ENCODE measurements around the gene GSE1. TPM values are rescaled to one million over a fixed set of nuclear protein-coding genes. Genes with fewer than 3 reads are reported as not detected.

Gene GSE1
- total RNA-seq, 2 experiments from 2014 or later = 29.6 to 30.0 TPM

DNA sequence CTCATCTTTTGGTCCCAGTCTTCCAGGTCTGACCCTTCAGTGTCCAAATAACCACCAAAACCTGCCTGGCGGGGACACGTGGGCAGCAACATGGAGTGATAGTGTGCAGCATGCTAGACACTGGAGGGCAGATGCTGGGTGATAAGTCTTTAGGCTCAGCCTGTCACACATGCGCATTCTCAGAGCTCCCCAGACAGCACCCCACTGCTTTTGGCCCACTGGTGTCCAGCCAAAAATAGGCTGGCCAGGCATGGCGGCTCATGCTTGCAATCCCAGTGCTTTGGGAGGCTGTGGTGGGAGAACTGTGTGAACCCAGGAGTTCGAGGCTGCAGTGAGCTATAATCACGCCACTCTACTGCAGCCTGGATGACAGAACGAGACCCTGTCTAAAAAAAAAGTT is 63.3 kb downstream of the GSE1 start:
- POLR2A ChIA-PET = no interaction called here

DNA sequence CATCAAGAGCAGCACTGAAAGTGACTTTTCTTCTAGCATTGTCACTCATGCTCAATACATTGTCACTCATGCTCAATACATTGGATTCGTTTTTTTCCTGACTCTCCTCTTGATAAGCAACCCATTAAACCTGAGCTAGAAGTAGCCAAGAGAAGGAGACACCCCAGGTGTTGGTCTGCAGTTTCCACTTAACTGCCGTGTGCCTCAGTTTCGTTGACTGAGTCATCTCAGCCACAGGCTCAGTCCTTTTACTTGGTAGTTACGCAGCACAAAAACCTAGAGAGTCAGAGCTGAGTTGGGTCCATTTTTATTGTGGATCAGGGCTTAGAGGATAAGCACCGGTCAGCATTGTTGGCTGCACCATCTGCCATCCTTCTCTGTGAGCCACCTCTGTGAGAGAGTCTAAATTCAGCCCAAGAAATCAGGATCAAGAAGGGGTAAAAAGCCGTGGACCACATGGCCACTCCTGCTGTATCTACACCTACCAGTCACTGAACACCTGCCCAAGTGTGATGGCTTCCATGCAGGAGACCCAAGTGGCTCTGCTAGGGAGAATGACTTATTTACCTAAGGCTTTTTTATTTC is 64.4 kb downstream of the GSE1 start:
- POLR2A ChIA-PET = no interaction called here

More for the DNA sequence above, 63.3 kb downstream of the GSE1 start:
- CTCF ChIA-PET = interaction anchor here (0.6 to 1.5 kb wide), 2 partner anchors 10 to 15 kb away, joined by 3 to 5 read pairs; no protein-coding TSS in a partner anchor

DNA sequence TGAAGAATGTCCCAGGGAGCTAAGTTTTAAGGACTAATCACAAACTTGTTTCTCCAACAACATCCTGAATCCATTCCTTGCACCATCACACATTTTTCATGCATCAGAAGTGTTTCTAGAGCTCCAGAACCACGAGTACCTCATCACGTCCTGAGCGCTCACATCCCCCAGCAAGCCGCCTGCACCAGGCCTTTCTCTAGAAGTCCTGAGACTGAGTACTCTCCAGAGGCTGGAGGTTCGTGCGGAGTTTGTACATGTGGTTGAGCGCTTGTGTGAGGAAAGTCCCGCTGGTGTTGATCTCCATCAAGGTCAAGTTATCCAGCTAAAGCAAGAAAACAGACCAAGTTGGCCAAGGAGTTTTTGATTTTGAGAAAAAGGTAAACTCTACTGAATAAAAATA is 64.9 kb downstream of the GSE1 start:
- POLR2A ChIA-PET = no interaction called here

More for the DNA sequence above, 64.4 kb downstream of the GSE1 start:
- CTCF ChIA-PET = interaction anchor here (1.2 kb wide), 1 partner anchor 18 kb away, joined by 4 read pairs; no protein-coding TSS in a partner anchor

DNA sequence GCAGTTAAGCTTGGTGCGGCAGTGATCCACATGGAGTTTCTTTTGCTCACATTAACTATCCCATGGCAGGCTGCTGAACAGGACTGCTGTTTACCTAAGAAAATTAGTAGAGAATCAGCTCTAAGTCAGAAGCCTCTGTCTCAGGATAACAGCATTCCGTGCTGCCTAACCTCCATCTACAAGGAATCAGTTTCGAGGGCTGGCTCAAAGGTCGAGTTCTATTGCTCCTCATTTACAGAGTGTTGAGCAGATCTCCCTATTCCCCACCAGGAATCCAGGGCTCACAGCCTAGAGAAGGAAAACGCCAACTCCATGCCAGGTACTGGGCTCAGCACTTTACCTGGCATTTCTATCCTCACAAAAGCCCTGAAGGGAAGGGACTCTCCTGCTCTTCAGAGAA is 65.7 kb downstream of the GSE1 start:
- CTCF ChIA-PET = no interaction called here
- POLR2A ChIA-PET = no interaction called here

More for the DNA sequence above, 64.9 kb downstream of the GSE1 start:
- CTCF ChIA-PET = interaction anchor here (1.2 kb wide), 1 partner anchor 19 kb away, joined by 4 read pairs; no protein-coding TSS in a partner anchor

DNA sequence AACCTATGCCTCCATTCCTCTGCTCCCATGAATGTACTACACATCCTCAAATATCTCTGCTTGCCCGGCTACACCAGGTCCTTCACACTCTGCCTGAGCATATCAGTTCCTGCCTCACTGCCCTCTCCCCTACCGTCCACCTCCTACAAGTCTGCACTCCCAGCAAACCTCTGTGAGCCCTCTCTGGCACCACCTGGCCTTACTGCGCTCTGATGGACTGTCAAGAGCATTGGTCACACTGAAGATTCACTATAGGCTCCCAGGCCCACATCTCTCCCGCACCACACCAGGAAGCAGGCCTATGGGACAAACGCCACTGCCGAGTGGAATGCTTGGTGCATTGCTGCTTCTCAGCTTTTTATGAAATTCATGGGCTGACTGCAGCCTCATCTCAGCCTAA is 66.7 kb downstream of the GSE1 start:
- POLR2A ChIA-PET = no interaction called here
- CTCF ChIA-PET = no interaction called here

DNA sequence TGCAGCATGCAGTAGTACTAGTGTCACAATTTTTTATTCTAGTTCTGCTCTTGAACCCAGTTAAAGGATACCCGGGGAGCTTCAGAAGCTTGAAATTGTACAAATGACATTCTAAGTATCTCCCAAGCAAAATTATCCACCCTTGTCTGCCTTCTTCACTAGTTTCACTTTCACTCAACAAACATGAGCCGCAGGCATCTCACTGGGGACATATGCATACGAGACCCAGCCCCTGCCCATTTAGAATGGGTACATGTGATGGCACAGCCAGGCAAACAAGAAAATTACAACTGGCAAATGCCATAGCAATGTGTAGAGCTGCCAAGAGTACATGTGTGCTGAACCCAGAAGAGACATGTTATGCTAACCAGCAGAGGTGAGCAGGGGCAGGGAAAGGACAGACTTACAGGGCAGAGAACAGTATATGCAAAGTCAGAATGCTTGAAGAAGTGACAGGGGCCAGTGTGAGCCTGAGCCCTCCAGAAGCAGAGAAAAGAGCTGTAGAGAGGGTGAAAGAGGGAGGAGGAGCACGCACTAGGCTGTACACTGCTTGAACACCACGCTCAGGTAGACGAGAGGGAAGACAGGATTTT is 67.3 kb downstream of the GSE1 start:
- CTCF ChIA-PET = no interaction called here
- POLR2A ChIA-PET = no interaction called here

DNA sequence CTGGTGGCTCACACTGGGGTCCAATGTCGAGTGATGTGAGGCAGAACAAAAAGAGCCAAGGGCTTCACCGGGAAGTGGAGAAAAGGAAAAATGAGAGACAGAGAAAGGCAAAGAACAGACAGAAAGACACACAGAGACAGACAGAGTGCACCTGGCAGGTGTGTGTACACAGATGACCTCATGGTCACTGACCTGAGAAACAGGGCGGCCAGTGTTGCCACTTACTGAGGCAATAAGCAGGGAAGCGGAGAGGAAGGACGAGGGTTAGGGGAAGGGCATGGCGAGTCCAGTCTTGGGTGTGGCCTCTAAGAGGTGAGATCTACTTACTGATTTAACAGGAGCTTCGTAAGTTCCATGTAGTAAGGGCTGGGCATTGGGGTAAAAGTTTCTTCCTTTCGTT is 68.1 kb downstream of the GSE1 start:
- CTCF ChIA-PET = no interaction called here

DNA sequence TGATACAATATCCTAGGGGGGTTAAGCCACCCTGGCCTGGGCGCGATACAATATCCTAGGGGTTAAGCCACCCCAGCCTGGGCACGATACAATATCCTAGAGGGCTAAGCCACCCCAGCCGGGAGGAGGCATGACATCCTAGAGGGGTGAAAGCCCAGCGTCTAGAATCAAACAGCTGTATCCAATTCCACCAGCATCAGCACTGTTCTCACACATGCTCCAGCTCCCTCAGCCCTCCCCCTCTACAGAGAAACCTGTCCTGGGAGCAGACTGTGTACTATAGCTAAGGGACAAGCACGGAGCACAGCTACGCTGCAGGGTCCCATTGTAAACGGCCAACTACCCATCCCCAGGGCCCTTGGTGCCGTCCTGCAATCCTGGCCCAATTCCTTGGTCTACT is 69.4 kb downstream of the GSE1 start:
- CTCF ChIA-PET = no interaction called here

More for the DNA sequence above, 68.1 kb downstream of the GSE1 start:
- POLR2A ChIA-PET = no interaction called here

DNA sequence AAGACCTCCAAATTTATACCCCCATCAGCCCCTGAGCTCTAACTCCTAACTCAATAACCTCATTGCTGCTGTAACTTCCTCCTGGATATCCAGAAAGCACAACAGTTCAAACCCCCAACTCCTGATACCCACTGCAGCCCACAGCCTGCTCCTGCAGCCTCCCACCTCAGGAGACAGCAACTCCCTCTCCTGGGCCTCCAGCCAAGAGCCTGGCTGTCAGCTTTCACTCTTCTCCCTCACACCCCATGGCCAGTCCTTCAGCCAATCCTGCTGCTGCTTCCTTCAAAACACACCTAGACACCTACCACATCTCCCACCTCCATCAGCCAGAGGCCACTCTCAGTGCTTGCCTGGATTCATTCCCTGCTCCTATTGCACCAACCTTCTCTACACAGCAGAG is 70.2 kb downstream of the GSE1 start:
- ChIA-PET POLR2A (no interaction called here), CTCF (interaction anchor here (0.9 kb wide), 1 partner anchor 34 kb away, joined by 4 read pairs; no protein-coding TSS in a partner anchor)

More for the DNA sequence above, 69.4 kb downstream of the GSE1 start:
- POLR2A ChIA-PET = no interaction called here

DNA sequence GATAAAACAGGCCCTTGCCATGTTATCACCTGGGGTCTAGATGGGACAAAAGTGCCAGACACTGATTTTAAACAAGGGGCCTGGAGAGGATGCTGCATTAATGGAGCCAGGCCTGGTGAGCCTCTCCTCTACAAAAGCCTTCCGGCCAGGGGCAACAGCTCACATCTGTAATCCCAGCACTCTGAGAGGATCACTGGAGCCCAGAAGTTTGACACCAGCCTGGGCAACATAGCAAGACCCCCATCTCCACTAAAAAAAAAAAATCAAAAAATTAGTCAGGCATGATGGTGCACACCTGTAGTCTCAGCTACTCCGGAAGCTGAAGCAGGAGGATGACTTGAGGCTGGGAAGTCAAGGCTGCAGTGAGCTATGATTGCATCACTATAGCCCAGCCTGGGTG is 72.1 kb downstream of the GSE1 start:
- ChIA-PET CTCF (no interaction called here), POLR2A (no interaction called here)

DNA sequence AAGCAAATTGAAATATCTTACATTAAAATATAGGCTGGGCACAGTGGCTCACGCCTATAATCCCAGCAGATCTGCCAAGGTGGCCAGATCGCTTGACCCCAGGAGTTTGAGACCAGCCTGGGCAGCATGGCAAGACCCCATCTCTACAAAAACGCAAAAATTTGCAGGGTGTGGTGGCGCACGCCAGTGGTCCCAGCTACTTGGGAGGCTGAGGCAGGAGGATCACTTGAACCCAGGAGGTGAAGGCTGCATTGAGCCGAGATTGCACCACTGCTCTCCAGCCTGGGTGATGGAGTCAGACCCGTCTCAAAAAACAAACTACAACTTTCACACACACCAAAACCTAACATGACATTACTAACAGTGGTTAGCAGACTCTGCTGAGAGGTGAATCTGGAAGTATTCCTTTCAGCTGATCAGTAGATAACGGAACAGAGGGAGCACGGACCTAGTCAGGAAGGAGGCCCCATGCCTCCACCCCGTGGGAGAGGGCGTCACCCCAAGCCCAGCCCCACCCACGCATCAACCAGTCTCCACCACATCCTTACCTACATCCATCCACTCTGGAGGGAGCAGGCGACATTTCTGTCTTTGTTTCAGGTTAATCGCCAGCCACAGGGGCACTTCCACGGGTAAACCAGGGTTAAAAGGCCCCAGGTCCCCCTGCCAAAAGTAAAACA is 73.9 kb downstream of the GSE1 start:
- CTCF ChIA-PET = no interaction called here
- POLR2A ChIA-PET = no interaction called here

DNA sequence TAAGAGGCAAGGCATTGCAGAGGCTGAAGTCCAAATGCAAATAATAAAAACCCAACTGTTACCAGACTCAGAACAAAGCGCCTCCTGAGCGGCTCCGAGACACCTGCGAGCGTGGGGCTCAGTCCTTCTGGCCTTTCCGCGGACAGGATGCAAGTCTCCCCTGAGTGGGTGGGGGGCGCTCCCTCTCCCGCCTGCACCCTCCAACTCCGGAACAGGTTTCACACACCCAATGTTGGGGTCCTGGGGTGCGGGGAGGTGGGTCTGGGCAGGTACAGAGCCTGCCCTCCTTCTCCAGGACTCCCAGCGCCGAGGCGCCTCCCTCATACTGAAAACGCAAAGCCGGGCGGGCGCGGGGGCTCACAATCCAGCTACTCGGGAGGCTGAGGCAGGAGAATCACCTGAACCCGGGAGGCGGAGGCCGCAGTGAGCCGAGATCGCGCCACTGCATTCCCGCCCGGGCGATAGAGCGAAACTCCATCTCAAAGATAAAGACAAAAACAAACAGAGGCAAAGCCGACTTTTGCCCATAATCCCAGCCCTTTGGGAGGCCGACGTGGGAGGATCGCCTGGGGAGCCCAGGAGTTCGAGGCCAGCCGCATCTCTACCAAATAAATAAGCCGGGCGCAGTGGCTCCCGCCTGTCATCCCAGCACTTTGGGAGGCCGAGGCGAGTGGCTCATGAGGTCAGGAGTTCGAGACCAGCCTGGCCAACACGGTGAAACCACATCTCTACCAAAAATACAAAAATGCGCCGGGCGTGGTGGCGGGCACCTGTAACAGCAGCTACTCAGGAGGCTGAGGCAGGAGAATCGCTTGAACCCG is 74.7 kb downstream of the GSE1 start:
- POLR2A ChIA-PET = no interaction called here
- CTCF ChIA-PET = interaction anchor here (1.0 to 2.6 kb wide), 3 partner anchors 29 to 72 kb away, joined by 3 to 8 read pairs (median 4); no protein-coding TSS in a partner anchor

DNA sequence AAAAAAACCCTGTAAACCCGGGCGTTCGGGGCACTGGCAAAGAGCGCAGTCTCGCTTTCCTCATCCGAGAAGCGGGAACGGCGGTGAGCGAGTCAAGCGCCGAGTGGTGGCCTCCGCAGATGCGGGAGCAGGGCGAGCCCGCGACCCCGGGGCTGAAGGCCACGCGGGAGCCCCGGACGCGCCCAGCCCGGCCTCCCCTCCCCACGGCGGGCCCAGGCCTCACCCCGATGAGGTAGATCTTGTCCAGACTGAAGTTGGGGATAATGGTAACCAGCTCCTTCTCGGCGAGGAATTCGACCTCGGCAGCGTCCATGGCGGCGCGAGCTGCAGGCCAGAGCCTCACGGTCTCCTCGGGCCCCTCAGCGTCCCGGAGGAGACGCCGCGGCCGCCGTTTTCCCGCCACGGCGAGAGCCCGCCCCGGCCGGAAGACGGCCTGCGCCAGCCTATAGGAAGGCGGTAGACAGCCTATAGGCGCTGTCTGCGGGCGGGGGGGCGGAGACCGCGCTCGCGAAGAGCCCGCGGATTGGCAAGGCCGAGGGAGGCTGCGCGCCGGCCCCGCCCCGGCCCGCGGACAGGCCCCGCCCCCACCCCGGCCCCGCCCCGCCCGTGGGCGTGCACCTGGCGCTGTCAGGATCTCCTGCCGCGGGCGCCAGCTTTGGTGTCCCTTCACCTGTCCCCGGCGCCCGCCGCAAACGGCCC is 75.6 kb downstream of the GSE1 start, which contains the start of gene GINS2:
Gene GINS2, minus strand, starts transcription at position 369 of the 699 bp plus-strand sequence. Its CDS starts 56 bp downstream, at position 313.
- ChIA-PET POLR2A (interaction anchor here (0.6 kb wide), 1 partner anchor 28 kb away, joined by 3 read pairs; no protein-coding TSS in a partner anchor), CTCF (interaction anchor here (1.0 to 2.6 kb wide), 4 partner anchors 14 to 73 kb away, joined by 3 to 8 read pairs (median 5); no protein-coding TSS in a partner anchor)

DNA sequence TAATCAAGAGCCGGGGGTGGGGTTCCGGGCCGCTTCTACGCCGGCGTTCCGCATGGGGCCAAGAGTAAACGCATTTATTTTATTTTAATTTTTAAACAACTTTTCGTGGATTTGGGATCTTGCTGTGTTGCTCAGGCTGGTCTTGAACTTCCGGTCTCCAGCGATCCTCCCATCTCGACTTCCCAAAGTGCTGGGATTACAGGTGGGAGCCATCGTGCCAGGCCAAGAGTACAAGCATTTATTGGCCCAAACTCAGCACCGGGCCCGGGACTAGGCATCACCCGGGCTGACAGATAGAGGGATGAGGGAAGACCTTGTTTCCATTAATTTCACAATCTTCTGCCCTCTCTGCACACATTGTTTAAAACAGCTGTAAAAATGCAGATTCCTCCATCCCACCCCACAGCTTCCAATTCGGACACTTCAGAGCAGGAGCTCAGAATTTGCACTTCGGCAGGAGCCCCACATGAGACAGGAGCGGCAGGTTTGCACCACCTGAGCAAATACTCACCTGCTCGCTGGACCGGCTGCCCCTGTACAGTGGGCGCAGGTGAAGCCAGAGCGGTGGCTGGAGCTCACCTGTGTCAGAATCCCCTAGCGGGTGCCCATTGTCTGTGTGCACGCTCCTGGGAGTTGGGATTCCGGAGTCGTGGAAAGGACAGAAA is 76.3 kb downstream of the GSE1 start:
- ChIA-PET POLR2A (interaction anchor here (0.6 kb wide), 1 partner anchor 27 kb away, joined by 3 read pairs; no protein-coding TSS in a partner anchor), CTCF (interaction anchor here (1.1 to 2.6 kb wide), 4 partner anchors 9 to 73 kb away, joined by 3 to 8 read pairs (median 5); no protein-coding TSS in a partner anchor)

DNA sequence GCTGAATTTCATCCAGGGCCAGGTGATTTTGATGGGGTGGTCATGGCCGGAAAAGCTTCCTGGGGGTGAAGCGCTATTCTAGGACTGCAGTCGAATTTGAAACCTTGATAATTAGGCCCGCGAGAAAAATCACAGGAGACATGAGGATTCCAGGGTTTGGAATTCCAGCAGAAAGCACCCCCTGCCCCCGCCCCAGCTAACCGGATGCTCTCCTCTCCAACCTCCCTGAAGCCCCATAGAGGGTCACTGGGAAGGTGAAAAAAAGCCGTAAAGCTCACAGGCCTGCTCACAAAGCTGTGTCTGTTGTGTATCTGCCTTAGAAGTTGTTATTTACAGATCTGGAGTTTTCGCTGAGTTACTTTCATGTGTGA is 76.8 kb downstream of the GSE1 start:
- ChIA-PET POLR2A (no interaction called here), CTCF (interaction anchor here (1.1 to 2.6 kb wide), 3 partner anchors 9 to 74 kb away, joined by 3 to 8 read pairs (median 6); no protein-coding TSS in a partner anchor)

DNA sequence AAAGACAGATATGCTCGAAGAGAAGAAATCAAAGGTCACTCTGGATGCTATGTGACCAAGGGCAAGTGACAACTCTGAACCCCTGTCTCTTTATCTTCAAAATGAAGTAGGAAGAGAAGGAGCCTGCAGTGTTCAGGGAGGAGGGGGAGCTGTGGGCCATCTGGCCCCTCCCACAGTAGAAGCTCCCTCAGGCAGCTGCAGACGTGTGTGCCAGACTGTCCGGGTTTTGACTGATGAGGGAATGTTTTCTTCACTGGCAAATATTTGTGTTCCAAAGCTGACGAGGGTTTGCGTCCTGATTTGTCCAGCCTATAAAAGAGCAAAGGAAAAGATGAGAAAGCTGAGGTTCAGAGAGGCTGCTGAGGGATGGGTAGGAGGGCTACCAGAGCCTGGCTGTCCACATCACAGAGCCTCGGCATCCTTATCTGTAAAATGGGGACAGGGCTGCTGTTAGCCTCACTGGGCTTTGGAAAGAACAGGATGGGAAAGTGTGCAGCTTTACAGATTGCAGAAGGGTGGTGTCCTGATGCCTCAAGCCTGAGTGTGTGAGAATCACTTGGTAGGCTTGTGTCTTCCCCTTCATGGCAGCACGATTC is 77.4 kb downstream of the GSE1 start:
- CTCF ChIA-PET = interaction anchor here (1.1 to 2.6 kb wide), 4 partner anchors 8 to 74 kb away, joined by 3 to 8 read pairs (median 4); no protein-coding TSS in a partner anchor
- POLR2A ChIA-PET = no interaction called here

DNA sequence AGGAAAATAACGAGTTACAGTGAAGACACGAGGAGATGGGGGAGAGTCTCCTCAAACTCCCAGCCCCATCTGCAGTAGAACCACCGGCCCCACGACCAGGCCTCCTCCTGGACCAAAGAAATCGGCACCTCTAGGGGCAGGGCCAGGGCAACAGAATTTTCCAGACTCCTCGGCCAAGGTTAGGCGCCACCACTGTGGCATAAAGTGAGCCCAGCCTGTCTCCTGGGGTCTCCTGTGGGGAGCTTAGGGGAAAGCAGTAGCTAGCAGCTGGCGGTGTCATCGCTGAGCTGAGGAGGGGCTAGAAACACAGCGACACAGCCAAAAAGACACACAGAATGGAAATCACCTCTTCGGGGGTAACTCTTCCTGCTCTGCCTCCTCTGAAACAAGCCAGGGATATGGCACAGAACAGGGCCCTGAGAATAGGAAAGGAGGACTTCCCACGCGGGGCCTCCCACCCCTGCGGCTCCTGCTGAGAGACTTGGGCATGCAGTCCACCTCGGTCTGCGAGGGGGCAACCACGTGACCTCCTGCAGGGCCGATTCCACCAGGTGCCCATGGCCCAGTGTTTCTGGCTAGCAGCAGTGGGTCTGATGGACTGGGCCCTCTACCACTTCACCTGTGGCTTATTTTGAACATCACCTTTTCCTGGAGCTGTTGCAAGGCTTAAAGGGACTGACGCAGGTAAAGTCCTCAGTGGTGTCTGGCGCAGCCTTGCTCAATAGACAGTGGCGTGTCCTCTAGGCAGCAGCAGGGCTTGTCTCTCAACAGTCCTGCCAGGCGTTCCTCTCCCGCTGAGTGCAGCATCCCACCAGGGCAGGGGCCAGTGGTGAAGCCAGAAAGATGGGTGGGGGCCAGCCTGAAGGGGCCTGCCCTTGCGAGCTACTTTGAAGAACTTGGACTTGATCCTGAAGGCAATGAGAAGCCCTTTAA is 82.3 kb downstream of the GSE1 start:
- POLR2A ChIA-PET = no interaction called here

More for the DNA sequence above, 82.3 kb downstream of the GSE1 start:
- CTCF ChIA-PET = no interaction called here

All from activated CD8-positive, alpha-beta memory T cell treated with anti-CD3 and anti-CD28 coated beads for 36 hours (primary cell).